Endothelial cell (in vitro differentiated cells): ENCODE results near the gene DUOX2. TPM values are rescaled to one million over a fixed set of nuclear protein-coding genes. Genes with fewer than 3 reads are reported as not detected.

Experiments used
- DNase-seq: peaks from one replicate; pipeline ENCODE4 v3.0.0; 2021; ENCODE audit warnings: low spot score
- H3K27ac Mint-ChIP-seq: one replicate; pipeline ENCODE4 v1.8.0; 2021; ENCODE audit warnings: mixed read lengths, inconsistent platforms; ENCODE audit not compliant: unreplicated experiment
- H3K27me3 Mint-ChIP-seq: one replicate; pipeline ENCODE4 v1.8.0; 2021; ENCODE audit warnings: mild to moderate bottlenecking, moderate library complexity, mixed read lengths, inconsistent platforms; ENCODE audit not compliant: unreplicated experiment
- H3K36me3 Mint-ChIP-seq: one replicate; pipeline ENCODE4 v1.8.0; 2021; ENCODE audit warnings: mild to moderate bottlenecking, low read depth, mixed read lengths, inconsistent platforms; ENCODE audit not compliant: unreplicated experiment
- H3K4me1 Mint-ChIP-seq: one replicate; pipeline ENCODE4 v1.8.0; 2021; ENCODE audit warnings: mild to moderate bottlenecking, mixed read lengths, inconsistent platforms; ENCODE audit not compliant: unreplicated experiment
- H3K4me3 Mint-ChIP-seq: one replicate; pipeline ENCODE4 v1.8.0; 2021; ENCODE audit warnings: mild to moderate bottlenecking, mixed read lengths, inconsistent platforms; ENCODE audit not compliant: unreplicated experiment
- H3K9me3 Mint-ChIP-seq: one replicate; pipeline ENCODE4 v1.8.0; 2021; ENCODE audit warnings: mixed read lengths, inconsistent platforms; ENCODE audit not compliant: unreplicated experiment
- CTCF ChIP-seq: fragments of 200-600 bp; sonication (generic); IDR thresholded peaks from one replicate; pipeline ENCODE4 v1.5.0; 2021; ENCODE audit warnings: antibody characterized with exemption; ENCODE audit not compliant: unreplicated experiment
- total RNA-seq: library from RNA; stranded (reverse); fragmentation: NEBNext Ultra II Directional; extraction: Animal tissue kit (Norgen Biotek cat#: 25700); gene quantifications from one replicate; pipeline ENCODE4 v1.2.1, GENCODE V29; 2021; ENCODE audit not compliant: unreplicated experiment

Gene DUOX2
- total RNA-seq, 1 donor from 2014 or later, result 1.2 TPM

- TF ChIP-seq CTCF, result no peak
- Mint-ChIP-seq H3K4me1 (peaks cover 18% of the 10 kb centered on the region), H3K27me3 (peaks cover 21% of the 10 kb centered on the region), H3K4me3 (no peak overlapping the region), H3K9me3 (no peaks in the 10 kb centered on the region), H3K27ac (no peak overlapping the region), H3K36me3 (peaks cover 3% of the 10 kb centered on the region)
- no peak for DNase-seq
Observed at GRCh38 chr15:45102226-45102625, 11.7 kb downstream of the DUOX2 start.

- DNase-seq, result no peak
- Mint-ChIP-seq H3K4me1 (peaks cover 18% of the 10 kb centered on the region), H3K36me3 (peaks cover 3% of the 10 kb centered on the region), H3K4me3 (no peak overlapping the region), H3K27me3 (peaks cover 18% of the 10 kb centered on the region), H3K27ac (no peak overlapping the region), H3K9me3 (no peaks in the 10 kb centered on the region)
- no peak for TF ChIP-seq CTCF
Observed at GRCh38 chr15:45101749-45102148, 12.2 kb downstream of the DUOX2 start.

GRCh38 chr15:45100884-45101625 is 12.9 kb downstream of the DUOX2 start:
- no peak overlapping the region for H3K4me3 Mint-ChIP-seq
- TF ChIP-seq CTCF, result no peak
- peaks cover 3% of the 10 kb centered on the region for H3K36me3 Mint-ChIP-seq
- H3K4me1 Mint-ChIP-seq, result peaks cover 18% of the 10 kb centered on the region
- no peaks in the 10 kb centered on the region for H3K9me3 Mint-ChIP-seq
- no peak for DNase-seq
- H3K27ac Mint-ChIP-seq, result no peak overlapping the region
- peaks cover 16% of the 10 kb centered on the region for H3K27me3 Mint-ChIP-seq

- no peak for TF ChIP-seq CTCF
- no peaks in the 10 kb centered on the region for H3K9me3 Mint-ChIP-seq
- no peak overlapping the region for H3K4me3 Mint-ChIP-seq
- no peak for DNase-seq
- H3K27me3 Mint-ChIP-seq, result peaks cover 11% of the 10 kb centered on the region
- H3K36me3 Mint-ChIP-seq, result no peaks in the 10 kb centered on the region
- H3K27ac Mint-ChIP-seq, result peak overlapping the region; percentile 12
- peaks cover 18% of the 10 kb centered on the region for H3K4me1 Mint-ChIP-seq
Observed at GRCh38 chr15:45099549-45100165, 14.3 kb downstream of the DUOX2 start.

- H3K27ac Mint-ChIP-seq, result no peak overlapping the region
- peaks cover 12% of the 10 kb centered on the region for H3K27me3 Mint-ChIP-seq
- no peak overlapping the region for H3K4me3 Mint-ChIP-seq
Observed at GRCh38 chr15:45097466-45097865, 16.5 kb downstream of the DUOX2 start.

More at GRCh38 chr15:45097466-45097865, 16.5 kb downstream of the DUOX2 start:
- H3K9me3 Mint-ChIP-seq, result no peaks in the 10 kb centered on the region
- H3K4me1 Mint-ChIP-seq, result peaks cover 18% of the 10 kb centered on the region
- peaks cover 5% of the 10 kb centered on the region for H3K36me3 Mint-ChIP-seq
- DNase-seq, result no peak
- no peak for TF ChIP-seq CTCF
